Mucosa of descending colon (tissue), 3 donors: ENCODE measurements around the gene BAZ1A. TPM values are rescaled to one million over a fixed set of nuclear protein-coding genes. Genes with fewer than 3 reads are reported as not detected.

ENCODE experiments used
- ATAC-seq: fragments of 200-7000 bp; cut with Tn5 transposase; one replicate; pipeline ENCODE4 v1.9.1; 2020; ENCODE audit warnings: mild to moderate bottlenecking, moderate library complexity
- DNase-seq, 3 donors: peaks; one replicate each; pipeline ENCODE4 v3.0.0-alpha.2; 2020
- H3K36me3 ChIP-seq: fragments of 200-600 bp; one replicate; pipeline ENCODE4 v1.8.0; 2021; ENCODE audit warnings: low read depth, mild to moderate bottlenecking
- H3K4me1 ChIP-seq: fragments of 200-600 bp; one replicate; pipeline ENCODE4 v1.8.0; 2021; ENCODE audit warnings: low read depth, mild to moderate bottlenecking
- H3K4me3 ChIP-seq: fragments of 200-600 bp; one replicate; pipeline ENCODE4 v1.8.0; 2021; ENCODE audit warnings: mild to moderate bottlenecking
- H3K9me3 ChIP-seq: fragments of 200-600 bp; one replicate; pipeline ENCODE4 v1.8.0; 2021; ENCODE audit warnings: mild to moderate bottlenecking
- CTCF ChIP-seq: fragments of 200-600 bp; IDR thresholded peaks from one replicate; pipeline ENCODE4 v1.8.0; 2022; ENCODE audit warnings: antibody characterized with exemption, mild to moderate bottlenecking
- intact Hi-C, 2 donors: fragments of 100-400 bp; cut with DNase I in 1 of 2; cut with micrococcal nuclease in 1 of 2; formaldehyde crosslinking; loops; one replicate each; pipeline versions ENCODE4 v1.11.0 to v1.11.1; 2022; cut with DNase I, micrococcal nuclease
- total RNA-seq, 3 donors: library from RNA; stranded (reverse); fragmentation: NEBNext Ultra II Directional in 2 of 3; extraction: Animal tissue kit (Norgen Biotek cat#: 25700) in 2 of 3; gene quantifications; one replicate each; pipeline versions ENCODE4 v1.2.1 to v1.2.4, GENCODE V29; 2021 to 2023
- donor health status: DM: no; HTN: no; CAD: no; lungs with moderate emphysema.
- donor health status: DM: no; HTN: no; CAD: no.
- donor health status: DM: no; HTN: yes; CAD: no.

Gene BAZ1A
- total RNA-seq, 3 donors from 2014 or later = 30.6 to 30.9 (median 30.8) TPM

DNA sequence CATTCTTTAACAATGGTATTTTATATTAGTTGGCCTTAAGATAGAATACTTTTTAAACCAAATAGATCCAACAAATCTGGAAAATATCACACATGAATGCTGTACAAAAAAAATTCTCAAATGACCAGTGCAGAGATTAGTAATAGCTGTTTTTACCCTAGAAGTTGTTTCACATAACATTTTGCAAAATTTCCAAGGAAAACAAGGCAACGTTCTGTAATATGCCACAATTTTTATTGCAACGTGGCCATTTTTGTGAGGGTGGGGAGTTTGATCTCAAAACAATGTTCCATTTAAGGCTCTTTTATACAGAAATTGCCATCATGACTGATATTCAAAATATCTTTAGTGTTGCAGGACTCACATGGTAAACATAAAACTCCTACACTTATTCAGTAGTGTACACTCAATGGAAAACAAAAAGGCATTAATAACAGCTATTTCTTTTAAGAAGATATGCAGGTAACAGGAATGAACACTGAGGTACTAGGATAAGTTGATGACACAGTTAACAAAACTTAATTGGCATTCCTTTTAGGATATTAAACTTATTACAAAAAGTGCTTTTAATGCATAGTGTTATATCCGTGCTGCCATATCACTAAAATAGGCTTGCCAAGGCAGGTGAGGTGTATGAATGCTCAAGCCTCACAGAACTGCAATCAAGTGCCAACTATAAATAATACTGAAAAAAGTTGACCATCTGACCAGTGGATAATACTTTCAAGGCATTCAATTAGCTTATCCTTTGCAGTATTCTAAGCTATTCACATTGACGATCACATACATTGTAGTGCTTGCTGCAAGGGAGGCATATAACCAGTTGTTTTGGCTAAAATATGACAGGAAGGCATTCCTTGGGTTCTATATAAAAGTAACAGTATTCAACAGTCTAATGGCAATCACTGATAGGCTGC, 163.1 kb downstream of the BAZ1A start:
- no peak for TF ChIP-seq CTCF
- intact Hi-C loops = no loop called here
- Histone ChIP-seq H3K36me3 (no peaks in the 10 kb centered on the region), H3K4me3 (no peak overlapping the region), H3K9me3 (no peaks in the 10 kb centered on the region), H3K4me1 (no peaks in the 10 kb centered on the region)
- DNase-seq (no peak), ATAC-seq (no peak)

GRCh38 chr14:34711169-34711568, 164.0 kb downstream of the BAZ1A start:
- Histone ChIP-seq H3K36me3 (no peaks in the 10 kb centered on the region), H3K4me3 (no peak overlapping the region), H3K9me3 (no peaks in the 10 kb centered on the region), H3K4me1 (no peaks in the 10 kb centered on the region)
- ATAC-seq = no peak
- TF ChIP-seq CTCF = no peak
- intact Hi-C loops = no loop called here
- DNase-seq = peak in 1 of 3 donors; percentile 15

DNA sequence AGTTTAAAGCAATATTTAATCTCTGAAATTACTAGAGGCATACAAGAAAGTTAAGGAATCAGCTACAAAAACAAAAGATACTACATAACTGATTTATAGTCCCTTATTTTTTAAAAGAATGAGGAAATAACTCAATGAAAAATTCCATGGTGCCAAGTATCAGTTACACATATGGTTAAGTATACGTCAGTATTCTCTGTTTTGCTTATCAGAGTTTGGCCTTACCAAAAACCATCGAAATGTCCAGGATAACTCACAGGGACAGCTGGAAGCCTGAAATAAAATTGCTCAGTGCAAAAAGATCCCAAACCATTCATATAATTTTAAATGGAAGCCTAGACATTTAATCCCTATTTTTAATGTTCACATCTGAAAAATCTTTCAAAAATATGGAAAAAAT, 164.4 kb downstream of the BAZ1A start:
- Histone ChIP-seq H3K4me3 (no peak overlapping the region), H3K9me3 (no peaks in the 10 kb centered on the region), H3K4me1 (no peaks in the 10 kb centered on the region), H3K36me3 (no peaks in the 10 kb centered on the region)
- ATAC-seq (no peak), DNase-seq (no peak)
- intact Hi-C loops = no loop called here
- no peak for TF ChIP-seq CTCF

DNA sequence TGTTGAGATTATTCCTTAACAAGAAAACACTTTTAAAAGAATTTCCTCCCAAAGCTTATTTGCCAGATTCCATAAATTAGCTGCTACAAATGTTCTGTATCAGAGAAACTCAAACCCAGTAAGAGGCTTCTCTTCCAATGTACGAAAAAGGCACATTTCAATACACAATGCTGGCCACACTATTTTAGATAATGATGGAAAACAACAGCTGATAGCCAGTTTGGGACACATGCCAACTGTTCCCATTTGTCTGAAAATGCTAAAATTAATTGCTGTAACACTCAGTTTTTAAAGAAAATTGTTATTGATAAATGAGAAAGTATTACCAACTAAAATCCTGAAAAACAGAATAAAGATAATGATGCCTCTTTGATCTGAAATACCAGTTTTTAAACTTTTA, 165.2 kb downstream of the BAZ1A start:
- H3K4me3 ChIP-seq = no peak overlapping the region
- H3K9me3 ChIP-seq = no peaks in the 10 kb centered on the region
- no peaks in the 10 kb centered on the region for H3K36me3 ChIP-seq
- no peak for ATAC-seq
- no peak for DNase-seq
- no peak for TF ChIP-seq CTCF
- no peaks in the 10 kb centered on the region for H3K4me1 ChIP-seq
- intact Hi-C loops = no loop called here

DNA sequence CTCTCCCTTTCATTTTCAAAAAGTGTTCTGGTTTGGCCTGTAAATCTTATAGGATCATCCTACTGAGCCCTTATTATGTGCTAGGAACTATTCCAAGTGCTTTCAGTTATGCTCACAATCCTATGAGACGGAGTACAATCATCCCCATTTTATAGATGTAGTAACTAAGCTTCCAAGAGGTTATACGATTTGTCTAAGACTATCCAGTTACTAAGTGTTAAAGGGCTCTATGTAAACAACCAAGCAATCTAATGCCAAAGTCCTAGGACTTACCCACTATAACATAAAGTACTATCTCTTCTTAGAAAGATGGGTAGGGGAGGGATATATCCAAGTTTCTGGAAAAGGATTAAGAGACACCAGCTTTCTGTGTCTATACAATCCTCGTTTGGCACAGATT, 167.4 kb downstream of the BAZ1A start:
- intact Hi-C loops = no loop called here
- no peaks in the 10 kb centered on the region for H3K4me1 ChIP-seq
- H3K4me3 ChIP-seq = no peak overlapping the region
- no peaks in the 10 kb centered on the region for H3K36me3 ChIP-seq
- DNase-seq (no peak), ATAC-seq (no peak)
- H3K9me3 ChIP-seq = no peaks in the 10 kb centered on the region
- TF ChIP-seq CTCF = no peak

Other genes starting within 250 kb of the BAZ1A start
- gene SNX6, start 245.2 kb downstream of the BAZ1A start, total RNA-seq = 10 to 100 TPM; 70.9 to 79.9 (median 75.7) TPM
- gene CFL2, start 160.8 kb downstream of the BAZ1A start, total RNA-seq = 100 to 1,000 TPM in 1 of 3 donors, 10 to 100 TPM in 1, 1 to 10 TPM in 1; 6.5 to 126 (median 20.9) TPM
- 10 to 100 TPM; 32.9 to 45.6 (median 40.6) TPM for gene SRP54, start 107.6 kb upstream of the BAZ1A start, total RNA-seq
- gene FAM177A1, start 170.9 kb upstream of the BAZ1A start, total RNA-seq = 100 to 1,000 TPM in 2 of 3 donors, 10 to 100 TPM in 1; 98.1 to 152 (median 142) TPM
- 10 to 100 TPM; 21.5 to 35.5 (median 23.0) TPM for gene PPP2R3C, start 246.6 kb upstream of the BAZ1A start, total RNA-seq
- gene PRORP, start 247.2 kb upstream of the BAZ1A start, total RNA-seq = 10 to 100 TPM; 18.6 to 30.7 (median 27.5) TPM